ENCODE results near the gene PCMT1.

DNA sequence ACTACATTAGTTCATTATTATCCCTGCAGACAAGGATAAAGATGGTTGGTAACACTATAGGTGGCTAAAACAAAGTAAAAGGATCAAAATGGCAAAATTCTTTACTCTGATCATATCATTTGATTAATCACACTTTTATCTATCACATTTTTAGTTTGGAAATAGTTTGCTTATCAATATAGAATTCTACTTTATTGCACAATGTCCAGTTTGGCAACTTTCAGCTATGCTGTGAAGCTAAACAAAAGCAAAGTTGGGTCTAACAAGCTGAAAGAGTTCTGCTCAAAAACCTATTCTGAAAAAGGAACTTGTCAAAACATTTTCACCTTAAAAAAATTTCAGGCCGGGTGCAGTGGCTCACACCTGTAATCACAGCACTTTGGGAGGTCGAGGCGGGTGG lies 23.8 kb upstream of the PCMT1 start:
- TF ChIP-seq, protein P1, sequence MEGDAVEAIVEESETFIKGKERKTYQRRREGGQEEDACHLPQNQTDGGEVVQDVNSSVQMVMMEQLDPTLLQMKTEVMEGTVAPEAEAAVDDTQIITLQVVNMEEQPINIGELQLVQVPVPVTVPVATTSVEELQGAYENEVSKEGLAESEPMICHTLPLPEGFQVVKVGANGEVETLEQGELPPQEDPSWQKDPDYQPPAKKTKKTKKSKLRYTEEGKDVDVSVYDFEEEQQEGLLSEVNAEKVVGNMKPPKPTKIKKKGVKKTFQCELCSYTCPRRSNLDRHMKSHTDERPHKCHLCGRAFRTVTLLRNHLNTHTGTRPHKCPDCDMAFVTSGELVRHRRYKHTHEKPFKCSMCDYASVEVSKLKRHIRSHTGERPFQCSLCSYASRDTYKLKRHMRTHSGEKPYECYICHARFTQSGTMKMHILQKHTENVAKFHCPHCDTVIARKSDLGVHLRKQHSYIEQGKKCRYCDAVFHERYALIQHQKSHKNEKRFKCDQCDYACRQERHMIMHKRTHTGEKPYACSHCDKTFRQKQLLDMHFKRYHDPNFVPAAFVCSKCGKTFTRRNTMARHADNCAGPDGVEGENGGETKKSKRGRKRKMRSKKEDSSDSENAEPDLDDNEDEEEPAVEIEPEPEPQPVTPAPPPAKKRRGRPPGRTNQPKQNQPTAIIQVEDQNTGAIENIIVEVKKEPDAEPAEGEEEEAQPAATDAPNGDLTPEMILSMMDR (IDR thresholded peaks at IDR 0.05), result no peak
- TF ChIP-seq EZH2 (IDR thresholded peaks at IDR 0.05; ENCODE audit: borderline replicate concordance, insufficient read depth, low read depth, low read length, poor library complexity, severe bottlenecking), result no peak
